DMS79 treated with DMSO at 0.1 percent for 48 hours (cell line): Measurements from ENCODE around the gene CTSH.
A peak's percentile ranks its signal among the peaks of the same experiment; 100 is the strongest.

Experiments
- DNase-seq: peaks from one replicate; lab custom pipeline; 2025; lab: John Stamatoyannopoulos, UW

CTSH gene

GRCh38 chr15:78977591-78978347, 32.9 kb upstream of the CTSH start:
- DNase-seq: no peak

- DNase-seq: no peak
Measured at GRCh38 chr15:78977091-78977571, 32.3 kb upstream of the CTSH start.

GRCh38 chr15:78976691-78977090, 31.8 kb upstream of the CTSH start:
- no peak for DNase-seq

- no peak for DNase-seq
Measured at GRCh38 chr15:78974272-78974918, 29.5 kb upstream of the CTSH start.

- DNase-seq: no peak
Measured at GRCh38 chr15:78969687-78970349, 25.0 kb upstream of the CTSH start.

- no peak for DNase-seq
Measured at GRCh38 chr15:78968539-78969271, 23.9 kb upstream of the CTSH start.

GRCh38 chr15:78968114-78968513, 23.3 kb upstream of the CTSH start:
- no peak for DNase-seq

- DNase-seq: no peak
Measured at GRCh38 chr15:78960308-78960707, 15.5 kb upstream of the CTSH start.

- DNase-seq: no peak
Measured at GRCh38 chr15:78959360-78959759, 14.5 kb upstream of the CTSH start.

GRCh38 chr15:78957416-78958093, 12.7 kb upstream of the CTSH start:
- no peak for DNase-seq

- DNase-seq: no peak
Measured at GRCh38 chr15:78956937-78957336, 12.1 kb upstream of the CTSH start.

GRCh38 chr15:78955355-78955754, 10.5 kb upstream of the CTSH start:
- no peak for DNase-seq

- peak; percentile 13 for DNase-seq
Measured at GRCh38 chr15:78951841-78952238, 7.0 kb upstream of the CTSH start.

- no peak for DNase-seq
Measured at GRCh38 chr15:78950902-78951840, 6.3 kb upstream of the CTSH start.

- DNase-seq: no peak
Measured at GRCh38 chr15:78950343-78950742, 5.5 kb upstream of the CTSH start.

- DNase-seq: no peak
Measured at GRCh38 chr15:78949461-78949860, 4.6 kb upstream of the CTSH start.

GRCh38 chr15:78947506-78947905, 2.7 kb upstream of the CTSH start:
- DNase-seq: no peak

- DNase-seq: no peak
Measured at GRCh38 chr15:78946493-78946892, 1.6 kb upstream of the CTSH start.

GRCh38 chr15:78944202-78944625, 632 bp downstream of the CTSH start:
- DNase-seq: no peak

- DNase-seq: no peak
Measured at GRCh38 chr15:78943692-78944091, 1.2 kb downstream of the CTSH start.

- no peak for DNase-seq
Measured at GRCh38 chr15:78942741-78943140, 2.1 kb downstream of the CTSH start.
